K562 (cell line): Measurements from ENCODE around the gene PSMD11. TPM values are rescaled to one million over a fixed set of nuclear protein-coding genes. Genes with fewer than 3 reads are reported as not detected.
A peak's percentile ranks its signal among the peaks of the same experiment; 100 is the strongest.

ENCODE experiments used
- CREB3L1 ChIP-seq: fragments of 450-650 bp; IDR thresholded peaks from 2 replicates; pipeline ENCODE4 v1.6.1; 2014; ENCODE audit warnings: low read depth, mild to moderate bottlenecking, moderate library complexity, borderline replicate concordance
- CTCF ChIP-seq, 3 experiments: IDR thresholded peaks in 2 of 3; conservative IDR thresholded peaks in 1 of 3; 2 replicates each; pipeline ENCODE4 v1.5.1; 2011 to 2012; ENCODE audit warnings: low read length in 3 of 3, mild to moderate bottlenecking in 3 of 3, control low read depth in 2 of 3, improper control_type of control experiment in 1 of 3, inconsistent platforms in 1 of 3, low read depth in 1 of 3, mixed read lengths in 1 of 3, moderate library complexity in 1 of 3; ENCODE audit not compliant: insufficient read depth in 2 of 3
- FIP1L1 ChIP-seq: fragments of 200-400 bp; formaldehyde crosslinking; IDR thresholded peaks from 2 replicates; pipeline ENCODE4 v1.6.1; 2018; ENCODE audit warnings: mild to moderate bottlenecking, low read depth, low read length; ENCODE audit not compliant: poor library complexity, severe bottlenecking
- MCM5 ChIP-seq: fragments of 450-650 bp; IDR thresholded peaks from 2 replicates; pipeline ENCODE4 v1.6.1; 2016; ENCODE audit warnings: low read depth
- NCOR1 ChIP-seq: fragments of 450-650 bp; IDR thresholded peaks from 2 replicates; pipeline ENCODE4 v1.6.1; 2016; ENCODE audit warnings: mild to moderate bottlenecking, moderate library complexity
- NFE2L1 ChIP-seq: fragments of 450-650 bp; IDR thresholded peaks from 2 replicates; pipeline ENCODE4 v1.6.1; 2016; ENCODE audit warnings: missing genetic modification characterization, low read depth, mild to moderate bottlenecking, missing compliant biosample characterization, moderate library complexity, borderline replicate concordance
- NONO ChIP-seq, 2 experiments: fragments of 200-400 bp in 1 of 2; fragments of 450-650 bp in 1 of 2; formaldehyde crosslinking in 1 of 2; IDR thresholded peaks; 2 replicates each; pipeline ENCODE4 v1.6.1; 2017; ENCODE audit warnings: low read depth in 2 of 2, mild to moderate bottlenecking in 2 of 2, moderate library complexity in 2 of 2, low read length in 1 of 2
- PBX2 ChIP-seq, 2 experiments: IDR thresholded peaks in 1 of 2; conservative IDR thresholded peaks in 1 of 2; 2 replicates each; pipeline ENCODE4 v1.6.1; 2016; ENCODE audit warnings: low read depth in 2 of 2, mild to moderate bottlenecking in 1 of 2, missing compliant biosample characterization in 1 of 2, missing genetic modification characterization in 1 of 2, moderate library complexity in 1 of 2
- POLR2A ChIP-seq: fragments of 450-650 bp; conservative IDR thresholded peaks from 2 replicates; pipeline ENCODE4 v1.6.1; 2016
- POLR2AphosphoS2 ChIP-seq: IDR thresholded peaks from 2 replicates; pipeline ENCODE4 v1.6.1; 2012; ENCODE audit warnings: low read length, improper control_type of control experiment
- PREB ChIP-seq: sonication (generic); formaldehyde crosslinking; IDR thresholded peaks from 2 replicates; pipeline ENCODE4 v1.8.1; 2023; ENCODE audit warnings: mild to moderate bottlenecking, missing genetic modification reagents
- RB1 ChIP-seq: fragments of 450-650 bp; IDR thresholded peaks from 2 replicates; pipeline ENCODE4 v1.6.1; 2017; ENCODE audit warnings: low read depth, mild to moderate bottlenecking
- RUNX1 ChIP-seq: sonication (generic); IDR thresholded peaks from 2 replicates; pipeline ENCODE4 v1.6.1; 2016; ENCODE audit warnings: antibody characterized with exemption, low read depth
- SPI1 ChIP-seq: IDR thresholded peaks from 2 replicates; pipeline ENCODE4 v1.6.1; 2011; ENCODE audit warnings: low read depth, low read length, control low read depth, borderline replicate concordance
- SUPT5H ChIP-seq: fragments of 450-650 bp; IDR thresholded peaks from 2 replicates; pipeline ENCODE4 v1.6.1; 2016
- TAF7 ChIP-seq: fragments of 450-650 bp; IDR thresholded peaks from 2 replicates; pipeline ENCODE4 v1.6.1; 2016; ENCODE audit warnings: missing genetic modification characterization, missing compliant biosample characterization
- TFAP4 ChIP-seq: sonication (generic); formaldehyde crosslinking; IDR thresholded peaks from 2 replicates; pipeline ENCODE4 v1.8.0; 2022; ENCODE audit warnings: missing genetic modification reagents, mild to moderate bottlenecking, moderate library complexity, borderline replicate concordance
- ZFP30 ChIP-seq: fragments of 250-450 bp; sonication (Bioruptor Pico); IDR thresholded peaks from 2 replicates; pipeline ENCODE4 v1.8.0; 2022; ENCODE audit warnings: moderate library complexity, mild to moderate bottlenecking, inconsistent platforms, borderline replicate concordance
- ZZZ3 ChIP-seq: fragments of 450-650 bp; IDR thresholded peaks from 2 replicates; pipeline ENCODE4 v1.6.1; 2016; ENCODE audit warnings: antibody characterized with exemption, mild to moderate bottlenecking, moderate library complexity
- polyA plus RNA-seq, 8 experiments: library from polyadenylated mRNA; depleted of rRNA in 4 of 8; stranded (reverse) in 5 of 8; unstranded in 3 of 8; fragments of >200 nt; fragmentation: Nextera tagmentation in 2 of 8; fragmentation: Illumina TruSeq in 1 of 8; extraction: Ambion mirVana in 2 of 8; extraction: Trizol in 1 of 8; gene quantifications; 2 replicates each; pipeline versions ENCODE4 v1.2.1 to v1.2.3, GENCODE V29; 2011 to 2014; ENCODE audit warnings: inconsistent platforms in 1 of 8, missing spikeins in 1 of 8
- total RNA-seq, 7 experiments: library from RNA; depleted of rRNA in 6 of 7; stranded (reverse); fragments of >200 nt in 6 of 7; fragmentation: Illumina TruSeq in 2 of 7; extraction: Trizol in 2 of 7; gene quantifications; 2 replicates each; pipeline versions ENCODE4 v1.2.1 to v1.2.3, GENCODE V29; 2011 to 2021; ENCODE audit warnings: low replicate concordance in 1 of 7

PSMD11 gene
- total and polyA plus RNA-seq, 9 of the 15 experiments (the other 6 are each of a cell fraction or from before 2014, with no cell fraction given) = 104 to 378 (median 158) TPM

- TF ChIP-seq TAF7 (tag) = no peak
- TF ChIP-seq RB1 = 0 out of 2 replicates have a peak, but pooled peaks have one; percentile 30
- peak; percentile 70 to 74 (median 73) for TF ChIP-seq CTCF (IDR thresholded peaks at IDR 0.05 in 2 of 3, conservative IDR thresholded peaks at IDR 0.05 in 1 of 3; ENCODE audit: insufficient read depth in 2 of 3, low read depth in 1 of 3, low read length in 3 of 3)
- 0 out of 2 replicates have a peak, but pooled peaks have one; percentile 22 for TF ChIP-seq PREB (CRISPR knock-in tag)
- TF ChIP-seq POLR2A = peak; percentile 71; the same call in 1 of the 2 replicates
- TF ChIP-seq NFE2L1 = no peak
- no peak for TF ChIP-seq MCM5
- TF ChIP-seq FIP1L1 = no peak
- TF ChIP-seq SPI1 = 0 out of 2 replicates have a peak, but pooled peaks have one; percentile 39
- TF ChIP-seq TFAP4 = peak; percentile 42; the same call in 1 of the 2 replicates
- TF ChIP-seq ZFP30 (CRISPR knock-in tag) = no peak
- TF ChIP-seq RUNX1 = no peak
- TF ChIP-seq SUPT5H = peak; percentile 54; the same call in 1 of the 2 replicates
- no peak for TF ChIP-seq ZZZ3
- TF ChIP-seq NONO (IDR thresholded peaks at IDR 0.05; ENCODE audit: low read depth in 2 of 2, low read length in 1 of 2) = no peak
- TF ChIP-seq CREB3L1 = no peak
- no peak for TF ChIP-seq PBX2 (CRISPR knock-in tag; IDR thresholded peaks at IDR 0.05; ENCODE audit: low read depth)
- TF ChIP-seq PBX2 (tag; conservative IDR thresholded peaks at IDR 0.05; ENCODE audit: low read depth) = no peak
- peak; percentile 62; the same call in 1 of the 2 replicates for TF ChIP-seq POLR2AphosphoS2
- TF ChIP-seq NCOR1 = no peak
Observed at GRCh38 chr17:32483451-32484019, 39.2 kb downstream of the PSMD11 start (continued).
